Measurements from ENCODE around the gene NRXN3. TPM values are rescaled to one million over a fixed set of nuclear protein-coding genes. Genes with fewer than 3 reads are reported as not detected.

The NRXN3 gene
- total RNA-seq, 1 experiment from 2014 or later: not detected

- H3K79me2 ChIP-seq (ENCODE audit: insufficient read depth, low read length): no peaks in the 10 kb centered on the region
- ATAC-seq: no peak
- RAD21 ChIA-PET (ENCODE audit: low non-redundant PET in 1 of 2, low total read pairs in 2 of 2, uncharacterized antibody in 2 of 2, unreplicated experiment in 2 of 2): no interaction called here
Measured at GRCh38 chr14:78302841-78303240, 132.7 kb downstream of the NRXN3 start.

More at GRCh38 chr14:78302841-78303240, 132.7 kb downstream of the NRXN3 start:
- no peak overlapping the region for H3K4me2 ChIP-seq (ENCODE audit: low read length)
- peaks cover 15% of the 10 kb centered on the region for H3K27me3 ChIP-seq (ENCODE audit: insufficient read depth, low read length)
- no peaks in the 10 kb centered on the region for H3K4me1 ChIP-seq (ENCODE audit: control insufficient read depth in 1 of 2, insufficient read depth in 2 of 2, low read length in 2 of 2)
- no peak for DNase-seq (ENCODE audit: low read depth, low spot score)
- no peaks in the 10 kb centered on the region for H4K20me1 ChIP-seq (ENCODE audit: insufficient read depth)
- ChIA-PET CTCF (no interaction called here), POLR2A (no interaction called here)
- no peaks in the 10 kb centered on the region for H3K36me3 ChIP-seq (ENCODE audit: control insufficient read depth in 1 of 2, insufficient read depth in 2 of 2, low read length in 2 of 2)
- H2AFZ ChIP-seq (ENCODE audit: low read depth, low read length, poor library complexity, severe bottlenecking): no peak overlapping the region
- no peak overlapping the region for H3K4me3 ChIP-seq (replicated peaks in 1 of 2; ENCODE audit: low read depth in 1 of 2, low read length in 2 of 2)
- intact Hi-C loops (cut with micrococcal nuclease): no loop called here
- H3K9ac ChIP-seq (ENCODE audit: low read length): no peak overlapping the region
- no peak overlapping the region for H3K27ac ChIP-seq (ENCODE audit: low read depth, low read length)
- TF ChIP-seq EZH2phosphoT487 (IDR thresholded peaks at IDR 0.05; ENCODE audit: borderline replicate concordance) (no peak), REST (IDR thresholded peaks at IDR 0.05; ENCODE audit: low read depth) (no peak), ATF3 (IDR thresholded peaks at IDR 0.05) (no peak), SIN3A (IDR thresholded peaks at IDR 0.05; ENCODE audit: low read depth) (no peak)
- no peaks in the 10 kb centered on the region for H3K9me2 ChIP-seq (ENCODE audit: insufficient read depth)
- BruUV-seq (replicated peaks): no TSS peak
- no peaks in the 10 kb centered on the region for H3K9me3 ChIP-seq (ENCODE audit: control insufficient read depth in 1 of 2, insufficient read depth in 1 of 2, low read depth in 1 of 2, low read length in 2 of 2)

Measured in HCT116 (cell line).